HFFc6 (cell line): ENCODE results near the gene CCNI. TPM values are rescaled to one million over a fixed set of nuclear protein-coding genes. Genes with fewer than 3 reads are reported as not detected.

ENCODE experiments used
- DNase-seq: peaks from one replicate; pipeline ENCODE4 v3.0.0-alpha.2; 2018
- H3K27ac Mint-ChIP-seq: 2 replicates; pipeline ENCODE4 v1.8.0; 2020; ENCODE audit warnings: mild to moderate bottlenecking, mixed read lengths
- H3K27me3 Mint-ChIP-seq: 2 replicates; pipeline ENCODE4 v1.8.0; 2021; ENCODE audit warnings: mild to moderate bottlenecking, moderate library complexity, mixed read lengths; ENCODE audit not compliant: insufficient read depth
- H3K36me3 Mint-ChIP-seq: 2 replicates; pipeline ENCODE4 v1.8.0; 2021; ENCODE audit warnings: low read depth, mixed read lengths
- H3K4me1 Mint-ChIP-seq: 2 replicates; pipeline ENCODE4 v1.8.0; 2020; ENCODE audit warnings: low read depth, mixed read lengths
- H3K4me3 Mint-ChIP-seq: 2 replicates; pipeline ENCODE4 v1.8.0; 2020; ENCODE audit warnings: mild to moderate bottlenecking, moderate library complexity, mixed read lengths
- H3K9me3 Mint-ChIP-seq: 2 replicates; pipeline ENCODE4 v1.8.0; 2020; ENCODE audit warnings: mild to moderate bottlenecking, mixed read lengths
- total RNA-seq, 6 experiments: library from RNA; stranded (reverse); fragmentation: NEBNext Ultra II Directional; extraction: Animal tissue kit (Norgen Biotek cat#: 25700); gene quantifications; 2 replicates in 1 of 6; 3 replicates in 5 of 6; pipeline ENCODE4 v1.2.3, GENCODE V29; 2021
- TF ChIP-seq, protein P1 (sequence below): fragments of 200-600 bp; sonication (generic); IDR thresholded peaks from 2 replicates; pipeline ENCODE4 v1.5.0; 2021; ENCODE audit warnings: antibody characterized with exemption, mild to moderate bottlenecking

Gene CCNI
- total RNA-seq, 6 experiments from 2014 or later: 132 to 210 (median 179) TPM

- H3K9me3 Mint-ChIP-seq: no peaks in the 10 kb centered on the region
- H3K4me1 Mint-ChIP-seq: peaks cover 98% of the 10 kb centered on the region
- peaks cover 3% of the 10 kb centered on the region for H3K27me3 Mint-ChIP-seq
- TF ChIP-seq, protein P1, sequence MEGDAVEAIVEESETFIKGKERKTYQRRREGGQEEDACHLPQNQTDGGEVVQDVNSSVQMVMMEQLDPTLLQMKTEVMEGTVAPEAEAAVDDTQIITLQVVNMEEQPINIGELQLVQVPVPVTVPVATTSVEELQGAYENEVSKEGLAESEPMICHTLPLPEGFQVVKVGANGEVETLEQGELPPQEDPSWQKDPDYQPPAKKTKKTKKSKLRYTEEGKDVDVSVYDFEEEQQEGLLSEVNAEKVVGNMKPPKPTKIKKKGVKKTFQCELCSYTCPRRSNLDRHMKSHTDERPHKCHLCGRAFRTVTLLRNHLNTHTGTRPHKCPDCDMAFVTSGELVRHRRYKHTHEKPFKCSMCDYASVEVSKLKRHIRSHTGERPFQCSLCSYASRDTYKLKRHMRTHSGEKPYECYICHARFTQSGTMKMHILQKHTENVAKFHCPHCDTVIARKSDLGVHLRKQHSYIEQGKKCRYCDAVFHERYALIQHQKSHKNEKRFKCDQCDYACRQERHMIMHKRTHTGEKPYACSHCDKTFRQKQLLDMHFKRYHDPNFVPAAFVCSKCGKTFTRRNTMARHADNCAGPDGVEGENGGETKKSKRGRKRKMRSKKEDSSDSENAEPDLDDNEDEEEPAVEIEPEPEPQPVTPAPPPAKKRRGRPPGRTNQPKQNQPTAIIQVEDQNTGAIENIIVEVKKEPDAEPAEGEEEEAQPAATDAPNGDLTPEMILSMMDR: no peak
- H3K36me3 Mint-ChIP-seq: peaks cover 81% of the 10 kb centered on the region
- H3K27ac Mint-ChIP-seq: peak overlapping the region; percentile 78
- peak overlapping the region; percentile 49 for H3K4me3 Mint-ChIP-seq
- DNase-seq: no peak
Observed at GRCh38 chr4:77009511-77010115, 66.2 kb downstream of the CCNI start.

- Mint-ChIP-seq H3K27me3 (peaks cover 3% of the 10 kb centered on the region), H3K27ac (peak overlapping the region; percentile 78), H3K4me1 (peaks cover 96% of the 10 kb centered on the region), H3K36me3 (peaks cover 78% of the 10 kb centered on the region), H3K9me3 (no peaks in the 10 kb centered on the region), H3K4me3 (peak overlapping the region; percentile 49)
- TF ChIP-seq, protein P1: no peak
- peak; percentile 76 for DNase-seq
Observed at GRCh38 chr4:77007358-77008230, 68.2 kb downstream of the CCNI start.

DNA sequence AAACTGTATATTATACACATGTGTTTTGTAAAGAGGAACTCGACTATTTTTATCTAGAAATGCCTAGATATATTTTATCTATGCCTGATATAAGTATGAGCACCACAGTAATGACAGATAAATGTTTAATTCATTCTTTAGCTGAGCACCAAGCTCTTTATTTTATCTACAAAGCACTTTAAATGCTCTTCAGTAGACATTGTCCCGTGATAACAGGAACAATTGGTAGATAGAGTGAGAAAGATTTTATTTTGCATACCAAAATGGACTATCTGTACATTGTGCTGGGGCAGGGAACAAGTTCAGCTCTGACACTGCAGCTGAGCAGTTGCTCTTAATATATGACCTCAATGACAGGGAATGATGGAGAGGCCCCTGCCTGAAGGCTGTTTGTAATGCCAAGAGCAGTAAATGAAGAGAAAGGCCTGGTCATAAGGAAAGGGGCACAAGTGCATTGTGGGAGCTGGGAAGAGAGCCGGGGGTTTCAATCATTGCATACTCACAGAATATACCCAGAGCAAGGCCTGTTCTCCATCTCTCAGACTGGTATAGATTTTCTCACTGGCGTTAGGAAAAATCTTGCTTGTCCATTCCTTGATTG is 68.9 kb downstream of the CCNI start:
- TF ChIP-seq, protein P1: no peak
- Mint-ChIP-seq H3K9me3 (no peaks in the 10 kb centered on the region), H3K27ac (peak overlapping the region; percentile 78), H3K4me3 (peak overlapping the region; percentile 35), H3K4me1 (peaks cover 96% of the 10 kb centered on the region), H3K27me3 (peaks cover 3% of the 10 kb centered on the region), H3K36me3 (peaks cover 75% of the 10 kb centered on the region)
- DNase-seq: peak; percentile 40

DNA sequence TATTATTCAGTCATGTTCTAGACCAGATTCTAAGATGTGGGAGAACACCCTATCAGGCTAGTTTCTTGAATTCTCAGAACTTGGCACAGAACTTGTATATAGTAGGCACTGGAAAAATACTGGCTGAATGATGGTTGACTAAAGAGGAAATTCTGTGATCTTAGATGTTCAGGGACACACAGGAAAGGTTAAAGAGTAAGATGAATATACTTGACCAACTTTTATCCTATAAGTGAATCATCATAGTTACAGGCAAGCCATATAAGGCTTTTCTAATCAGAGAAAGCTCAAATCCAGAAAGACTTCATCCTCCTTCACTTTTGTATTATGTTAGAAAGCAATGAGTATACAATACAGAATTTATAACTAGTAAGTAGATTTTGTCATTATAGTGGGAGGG is 72.4 kb downstream of the CCNI start:
- DNase-seq: peak; percentile 35
- peaks cover 96% of the 10 kb centered on the region for H3K4me1 Mint-ChIP-seq
- TF ChIP-seq, protein P1: no peak
- H3K9me3 Mint-ChIP-seq: no peaks in the 10 kb centered on the region; the same call in 1 of the 2 replicates
- H3K27ac Mint-ChIP-seq: peak overlapping the region; percentile 87
- H3K36me3 Mint-ChIP-seq: peaks cover 75% of the 10 kb centered on the region
- no peak overlapping the region for H3K4me3 Mint-ChIP-seq
- H3K27me3 Mint-ChIP-seq: peaks cover 8% of the 10 kb centered on the region

DNA sequence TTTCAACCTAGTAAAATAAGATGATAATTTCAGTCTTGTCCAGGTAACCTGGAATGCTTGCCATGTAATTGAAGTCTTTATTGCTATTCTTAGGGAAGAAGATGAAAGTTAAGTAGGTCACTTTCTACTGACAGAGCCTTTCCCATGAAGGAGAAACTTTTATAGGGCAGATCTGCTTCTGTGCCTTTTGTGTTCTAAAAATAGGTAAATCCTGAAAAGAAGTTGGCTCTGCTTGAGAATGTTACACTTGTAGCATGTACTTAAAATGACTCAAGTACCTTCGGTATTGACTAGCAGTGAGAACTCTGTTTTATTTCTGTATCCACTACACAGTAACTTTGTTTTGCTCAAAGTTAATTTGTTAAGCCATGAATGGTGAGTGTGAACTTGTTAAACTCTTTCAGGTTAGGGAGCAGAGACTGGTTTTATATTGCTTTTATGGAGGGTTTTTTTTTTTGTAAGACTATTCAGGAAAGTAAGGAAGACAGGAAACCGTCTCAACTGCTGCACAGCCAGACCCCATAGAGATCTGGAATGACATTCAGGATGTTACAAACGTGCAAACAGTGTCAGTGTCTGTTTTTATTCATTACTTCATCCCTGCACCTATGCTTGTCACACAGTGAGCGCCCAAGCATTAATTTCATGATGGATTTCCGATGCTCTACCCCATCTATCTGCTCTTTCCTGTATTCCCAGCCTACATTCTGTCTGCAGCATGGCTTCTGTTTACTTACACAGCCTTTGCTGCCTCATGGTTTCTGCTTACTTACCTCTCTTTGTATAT is 73.3 kb downstream of the CCNI start:
- Mint-ChIP-seq H3K4me1 (peaks cover 96% of the 10 kb centered on the region), H3K27me3 (peaks cover 14% of the 10 kb centered on the region), H3K36me3 (peaks cover 77% of the 10 kb centered on the region), H3K9me3 (no peaks in the 10 kb centered on the region; the same call in 1 of the 2 replicates), H3K4me3 (peak overlapping the region; percentile 55), H3K27ac (peak overlapping the region; percentile 87)
- TF ChIP-seq, protein P1: no peak
- peak; percentile 34 for DNase-seq
